ENCODE results near the gene FXN.
A peak's percentile ranks its signal among the peaks of the same experiment; 100 is the strongest.

DNA sequence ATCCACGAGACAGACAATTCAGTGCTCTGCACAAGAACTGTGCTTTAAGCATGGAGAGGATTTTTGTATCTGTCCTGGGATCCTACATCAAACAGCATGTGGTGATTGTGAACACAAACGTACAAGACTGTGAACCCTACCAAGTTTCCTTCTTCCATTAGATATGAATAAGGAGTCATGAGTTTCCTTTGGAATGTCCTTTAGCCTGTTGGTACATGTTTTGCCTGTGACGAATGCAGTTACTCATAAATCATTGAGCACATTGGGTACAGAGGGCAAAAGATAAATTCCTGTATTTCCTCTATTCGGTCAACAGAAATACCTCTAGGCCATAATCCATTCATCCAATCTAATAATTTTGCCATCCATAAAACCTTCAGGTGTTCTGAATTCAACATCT is 61.5 kb downstream of the FXN start:
- TF ChIP-seq, protein P1, sequence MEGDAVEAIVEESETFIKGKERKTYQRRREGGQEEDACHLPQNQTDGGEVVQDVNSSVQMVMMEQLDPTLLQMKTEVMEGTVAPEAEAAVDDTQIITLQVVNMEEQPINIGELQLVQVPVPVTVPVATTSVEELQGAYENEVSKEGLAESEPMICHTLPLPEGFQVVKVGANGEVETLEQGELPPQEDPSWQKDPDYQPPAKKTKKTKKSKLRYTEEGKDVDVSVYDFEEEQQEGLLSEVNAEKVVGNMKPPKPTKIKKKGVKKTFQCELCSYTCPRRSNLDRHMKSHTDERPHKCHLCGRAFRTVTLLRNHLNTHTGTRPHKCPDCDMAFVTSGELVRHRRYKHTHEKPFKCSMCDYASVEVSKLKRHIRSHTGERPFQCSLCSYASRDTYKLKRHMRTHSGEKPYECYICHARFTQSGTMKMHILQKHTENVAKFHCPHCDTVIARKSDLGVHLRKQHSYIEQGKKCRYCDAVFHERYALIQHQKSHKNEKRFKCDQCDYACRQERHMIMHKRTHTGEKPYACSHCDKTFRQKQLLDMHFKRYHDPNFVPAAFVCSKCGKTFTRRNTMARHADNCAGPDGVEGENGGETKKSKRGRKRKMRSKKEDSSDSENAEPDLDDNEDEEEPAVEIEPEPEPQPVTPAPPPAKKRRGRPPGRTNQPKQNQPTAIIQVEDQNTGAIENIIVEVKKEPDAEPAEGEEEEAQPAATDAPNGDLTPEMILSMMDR (IDR thresholded peaks at IDR 0.05; ENCODE audit: low read depth, low read length, missing input control) = no peak
- TF ChIP-seq YY1 (IDR thresholded peaks at IDR 0.05) (no peak), SP1 (IDR thresholded peaks at IDR 0.05) (peak; percentile 27), GABPA (IDR thresholded peaks at IDR 0.05 in 1 of 2, conservative IDR thresholded peaks at IDR 0.05 in 1 of 2) (no peak), RAD21 (IDR thresholded peaks at IDR 0.05) (no peak), HNF4A (conservative IDR thresholded peaks at IDR 0.05) (peak; percentile 8 to 36), NR2F2 (IDR thresholded peaks at IDR 0.05) (peak; percentile 23), TAF1 (conservative IDR thresholded peaks at IDR 0.05) (no peak), EGR1 (IDR thresholded peaks at IDR 0.05; ENCODE audit: low read depth in 2 of 2) (no peak)
- TF ChIP-seq, protein P2, sequence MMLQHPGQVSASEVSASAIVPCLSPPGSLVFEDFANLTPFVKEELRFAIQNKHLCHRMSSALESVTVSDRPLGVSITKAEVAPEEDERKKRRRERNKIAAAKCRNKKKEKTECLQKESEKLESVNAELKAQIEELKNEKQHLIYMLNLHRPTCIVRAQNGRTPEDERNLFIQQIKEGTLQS (IDR thresholded peaks at IDR 0.05) = no peak
- TF ChIP-seq, protein P3, sequence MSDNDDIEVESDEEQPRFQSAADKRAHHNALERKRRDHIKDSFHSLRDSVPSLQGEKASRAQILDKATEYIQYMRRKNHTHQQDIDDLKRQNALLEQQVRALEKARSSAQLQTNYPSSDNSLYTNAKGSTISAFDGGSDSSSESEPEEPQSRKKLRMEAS (IDR thresholded peaks at IDR 0.05) = no peak
- TF ChIP-seq, protein P4, sequence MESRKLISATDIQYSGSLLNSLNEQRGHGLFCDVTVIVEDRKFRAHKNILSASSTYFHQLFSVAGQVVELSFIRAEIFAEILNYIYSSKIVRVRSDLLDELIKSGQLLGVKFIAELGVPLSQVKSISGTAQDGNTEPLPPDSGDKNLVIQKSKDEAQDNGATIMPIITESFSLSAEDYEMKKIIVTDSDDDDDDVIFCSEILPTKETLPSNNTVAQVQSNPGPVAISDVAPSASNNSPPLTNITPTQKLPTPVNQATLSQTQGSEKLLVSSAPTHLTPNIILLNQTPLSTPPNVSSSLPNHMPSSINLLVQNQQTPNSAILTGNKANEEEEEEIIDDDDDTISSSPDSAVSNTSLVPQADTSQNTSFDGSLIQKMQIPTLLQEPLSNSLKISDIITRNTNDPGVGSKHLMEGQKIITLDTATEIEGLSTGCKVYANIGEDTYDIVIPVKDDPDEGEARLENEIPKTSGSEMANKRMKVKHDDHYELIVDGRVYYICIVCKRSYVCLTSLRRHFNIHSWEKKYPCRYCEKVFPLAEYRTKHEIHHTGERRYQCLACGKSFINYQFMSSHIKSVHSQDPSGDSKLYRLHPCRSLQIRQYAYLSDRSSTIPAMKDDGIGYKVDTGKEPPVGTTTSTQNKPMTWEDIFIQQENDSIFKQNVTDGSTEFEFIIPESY (IDR thresholded peaks at IDR 0.05) = no peak
- TF ChIP-seq, protein P5, sequence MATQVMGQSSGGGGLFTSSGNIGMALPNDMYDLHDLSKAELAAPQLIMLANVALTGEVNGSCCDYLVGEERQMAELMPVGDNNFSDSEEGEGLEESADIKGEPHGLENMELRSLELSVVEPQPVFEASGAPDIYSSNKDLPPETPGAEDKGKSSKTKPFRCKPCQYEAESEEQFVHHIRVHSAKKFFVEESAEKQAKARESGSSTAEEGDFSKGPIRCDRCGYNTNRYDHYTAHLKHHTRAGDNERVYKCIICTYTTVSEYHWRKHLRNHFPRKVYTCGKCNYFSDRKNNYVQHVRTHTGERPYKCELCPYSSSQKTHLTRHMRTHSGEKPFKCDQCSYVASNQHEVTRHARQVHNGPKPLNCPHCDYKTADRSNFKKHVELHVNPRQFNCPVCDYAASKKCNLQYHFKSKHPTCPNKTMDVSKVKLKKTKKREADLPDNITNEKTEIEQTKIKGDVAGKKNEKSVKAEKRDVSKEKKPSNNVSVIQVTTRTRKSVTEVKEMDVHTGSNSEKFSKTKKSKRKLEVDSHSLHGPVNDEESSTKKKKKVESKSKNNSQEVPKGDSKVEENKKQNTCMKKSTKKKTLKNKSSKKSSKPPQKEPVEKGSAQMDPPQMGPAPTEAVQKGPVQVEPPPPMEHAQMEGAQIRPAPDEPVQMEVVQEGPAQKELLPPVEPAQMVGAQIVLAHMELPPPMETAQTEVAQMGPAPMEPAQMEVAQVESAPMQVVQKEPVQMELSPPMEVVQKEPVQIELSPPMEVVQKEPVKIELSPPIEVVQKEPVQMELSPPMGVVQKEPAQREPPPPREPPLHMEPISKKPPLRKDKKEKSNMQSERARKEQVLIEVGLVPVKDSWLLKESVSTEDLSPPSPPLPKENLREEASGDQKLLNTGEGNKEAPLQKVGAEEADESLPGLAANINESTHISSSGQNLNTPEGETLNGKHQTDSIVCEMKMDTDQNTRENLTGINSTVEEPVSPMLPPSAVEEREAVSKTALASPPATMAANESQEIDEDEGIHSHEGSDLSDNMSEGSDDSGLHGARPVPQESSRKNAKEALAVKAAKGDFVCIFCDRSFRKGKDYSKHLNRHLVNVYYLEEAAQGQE (IDR thresholded peaks at IDR 0.05) = no peak
